T-helper 17 cell (primary cell): ENCODE results near the gene TTI1. TPM values are rescaled to one million over a fixed set of nuclear protein-coding genes. Genes with fewer than 3 reads are reported as not detected.

Experiments used
- ATAC-seq: fragments of 150-1000 bp; cut with Tn5 transposase; 2 replicates; pipeline ENCODE4 v1.10.0; 2021; ENCODE audit warnings: mild to moderate bottlenecking, moderate library complexity
- DNase-seq, 3 donors: peaks; one replicate each; pipeline versions ENCODE4 v3.0.0 to v3.0.0-alpha.2; 2020 to 2021
- H3K9me3 ChIP-seq: one replicate; pipeline ENCODE4 v1.7.0; 2013; ENCODE audit warnings: low read length, mild to moderate bottlenecking; ENCODE audit not compliant: control insufficient read depth, poor library complexity, severe bottlenecking
- H3K27ac Mint-ChIP-seq: one replicate; pipeline ENCODE4 v1.8.0; 2022; ENCODE audit warnings: mild to moderate bottlenecking, moderate library complexity, mixed read lengths
- H3K27me3 Mint-ChIP-seq: one replicate; pipeline ENCODE4 v1.8.0; 2022; ENCODE audit warnings: mixed read lengths
- H3K36me3 Mint-ChIP-seq: one replicate; pipeline ENCODE4 v1.8.0; 2022; ENCODE audit warnings: low read depth, mixed read lengths
- H3K4me1 Mint-ChIP-seq: one replicate; pipeline ENCODE4 v1.8.0; 2022; ENCODE audit warnings: mild to moderate bottlenecking, mixed read lengths
- H3K4me3 Mint-ChIP-seq: one replicate; pipeline ENCODE4 v1.8.0; 2022; ENCODE audit warnings: mild to moderate bottlenecking, moderate library complexity, mixed read lengths
- total RNA-seq, 4 donors: library from RNA in 2 of 4; stranded (reverse) in 2 of 4; gene quantifications; one replicate each; pipeline ENCODE4 v1.2.3 and lab custom pipeline; 2022 to 2026

The TTI1 gene
- total RNA-seq, 2 donors from 2014 or later = 15.5 to 16.0 TPM

DNA sequence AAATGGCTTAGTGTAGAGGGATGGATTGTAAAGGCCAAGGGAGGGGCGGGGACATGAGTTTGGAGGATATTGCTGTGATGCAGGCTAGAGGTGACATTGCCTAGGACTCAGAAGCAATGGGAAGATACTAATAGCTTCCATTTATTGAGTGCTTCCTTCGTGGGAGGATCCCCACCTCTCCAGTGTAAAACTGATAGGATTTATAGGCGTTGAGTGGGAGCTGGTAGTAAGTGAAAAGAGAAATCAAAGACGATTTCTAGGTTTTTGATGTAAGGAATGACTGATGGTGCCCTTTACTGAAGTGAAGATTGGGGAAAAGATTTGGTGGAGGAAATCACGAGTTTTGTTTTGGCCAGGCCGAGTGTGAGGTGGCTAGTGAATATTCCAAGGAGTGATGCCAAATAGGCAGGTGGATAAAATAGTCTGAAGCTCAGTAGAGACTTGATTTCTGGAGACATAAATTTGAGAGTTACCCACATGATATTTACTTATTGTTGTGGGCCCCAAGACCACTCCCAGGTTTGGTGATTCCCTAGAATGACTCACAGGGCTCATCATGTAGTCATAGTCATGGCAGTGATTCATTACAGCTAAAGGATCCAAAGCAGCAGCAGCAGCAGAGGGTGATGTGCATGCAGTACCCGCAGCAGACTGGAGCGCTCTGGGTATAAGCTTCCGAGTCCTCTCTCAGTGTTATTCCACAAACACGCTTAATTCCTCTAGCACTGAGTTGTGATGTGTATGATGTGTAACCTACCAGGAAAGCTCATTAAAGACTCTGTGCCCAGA is 10.4 kb upstream of the TTI1 start:
- Mint-ChIP-seq H3K4me3 (no peak overlapping the region), H3K27me3 (no peaks in the 10 kb centered on the region), H3K36me3 (peaks cover 11% of the 10 kb centered on the region), H3K27ac (peak overlapping the region; percentile 80), H3K4me1 (peaks cover 23% of the 10 kb centered on the region)
- ATAC-seq (no peak), DNase-seq (no peak)
- H3K9me3 ChIP-seq = no peaks in the 10 kb centered on the region

DNA sequence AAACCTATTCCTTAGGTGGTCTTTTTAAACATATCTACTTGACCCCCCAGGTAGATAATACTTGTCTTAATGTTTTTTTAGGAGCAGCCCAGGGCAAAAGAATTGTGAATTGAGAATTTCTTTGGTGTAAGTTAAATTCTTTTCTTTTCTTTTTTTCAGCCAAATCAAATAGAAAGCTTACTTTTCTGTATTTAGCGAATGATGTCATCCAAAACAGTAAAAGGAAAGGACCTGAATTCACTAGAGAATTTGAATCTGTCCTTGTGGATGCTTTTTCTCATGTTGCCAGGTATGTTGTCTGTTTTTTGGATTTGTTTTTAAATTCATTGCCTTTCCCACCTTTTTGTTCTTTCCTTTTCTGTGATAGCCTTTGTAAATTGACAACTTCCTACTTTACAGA is 7.0 kb upstream of the TTI1 start:
- Mint-ChIP-seq H3K36me3 (peaks cover 9% of the 10 kb centered on the region), H3K4me1 (peaks cover 21% of the 10 kb centered on the region), H3K27me3 (no peaks in the 10 kb centered on the region), H3K4me3 (no peak overlapping the region), H3K27ac (no peak overlapping the region)
- ATAC-seq (no peak), DNase-seq (no peak)
- no peaks in the 10 kb centered on the region for H3K9me3 ChIP-seq

GRCh38 chr20:38036366-38036765 is 3.1 kb upstream of the TTI1 start:
- ATAC-seq (no peak), DNase-seq (no peak)
- no peaks in the 10 kb centered on the region for H3K27me3 Mint-ChIP-seq
- no peaks in the 10 kb centered on the region for H3K9me3 ChIP-seq
- H3K4me3 Mint-ChIP-seq = no peak overlapping the region
- peaks cover 32% of the 10 kb centered on the region for H3K4me1 Mint-ChIP-seq
- peak overlapping the region; percentile 98 for H3K27ac Mint-ChIP-seq
- H3K36me3 Mint-ChIP-seq = peaks cover 2% of the 10 kb centered on the region

DNA sequence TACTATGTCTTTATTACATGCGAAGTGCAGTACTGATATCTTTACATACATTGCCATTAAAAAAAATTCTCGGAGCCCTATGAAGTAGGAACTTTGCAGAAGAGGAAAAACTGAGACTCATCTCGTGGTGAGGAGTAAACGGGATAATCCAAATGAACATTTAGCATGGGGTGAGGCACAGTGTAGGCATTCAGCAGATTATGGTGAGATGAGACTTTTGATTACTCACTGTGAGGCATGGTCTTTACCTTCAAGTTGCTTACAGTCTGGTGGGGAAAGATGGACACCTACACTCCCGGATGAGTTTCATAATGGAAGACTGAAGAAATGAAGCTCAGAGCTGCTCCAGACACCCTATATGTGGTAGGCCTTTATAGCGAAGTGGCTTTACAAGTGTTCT is 1.7 kb upstream of the TTI1 start:
- peak overlapping the region; percentile 92 for H3K4me3 Mint-ChIP-seq
- no peak for DNase-seq
- ATAC-seq = no peak
- H3K36me3 Mint-ChIP-seq = peaks cover 6% of the 10 kb centered on the region
- no peaks in the 10 kb centered on the region for H3K27me3 Mint-ChIP-seq
- peak overlapping the region; percentile 98 for H3K27ac Mint-ChIP-seq
- no peaks in the 10 kb centered on the region for H3K9me3 ChIP-seq
- H3K4me1 Mint-ChIP-seq = peaks cover 42% of the 10 kb centered on the region

- ATAC-seq (peak; percentile 11), DNase-seq (no peak)
- H3K27ac Mint-ChIP-seq = peak overlapping the region; percentile 98
- H3K36me3 Mint-ChIP-seq = peaks cover 6% of the 10 kb centered on the region
- no peaks in the 10 kb centered on the region for H3K27me3 Mint-ChIP-seq
- no peaks in the 10 kb centered on the region for H3K9me3 ChIP-seq
- H3K4me1 Mint-ChIP-seq = peaks cover 45% of the 10 kb centered on the region
- peak overlapping the region; percentile 92 for H3K4me3 Mint-ChIP-seq
These were observed 923 bp upstream of the TTI1 start for GRCh38 chr20:38034108-38034649.

GRCh38 chr20:38032585-38033329 is 499 bp downstream of the TTI1 start:
- no peaks in the 10 kb centered on the region for H3K9me3 ChIP-seq
- H3K27ac Mint-ChIP-seq = peak overlapping the region; percentile 98
- H3K4me1 Mint-ChIP-seq = peaks cover 58% of the 10 kb centered on the region
- H3K4me3 Mint-ChIP-seq = peak overlapping the region; percentile 92
- no peaks in the 10 kb centered on the region for H3K27me3 Mint-ChIP-seq
- H3K36me3 Mint-ChIP-seq = peaks cover 7% of the 10 kb centered on the region
- DNase-seq (no peak), ATAC-seq (peak; percentile 58)

GRCh38 chr20:38031957-38032356 is 1.3 kb downstream of the TTI1 start:
- Mint-ChIP-seq H3K4me1 (peaks cover 53% of the 10 kb centered on the region), H3K27ac (peak overlapping the region; percentile 83), H3K27me3 (no peaks in the 10 kb centered on the region), H3K4me3 (peak overlapping the region; percentile 92), H3K36me3 (peaks cover 6% of the 10 kb centered on the region)
- no peaks in the 10 kb centered on the region for H3K9me3 ChIP-seq
- ATAC-seq = no peak
- no peak for DNase-seq

DNA sequence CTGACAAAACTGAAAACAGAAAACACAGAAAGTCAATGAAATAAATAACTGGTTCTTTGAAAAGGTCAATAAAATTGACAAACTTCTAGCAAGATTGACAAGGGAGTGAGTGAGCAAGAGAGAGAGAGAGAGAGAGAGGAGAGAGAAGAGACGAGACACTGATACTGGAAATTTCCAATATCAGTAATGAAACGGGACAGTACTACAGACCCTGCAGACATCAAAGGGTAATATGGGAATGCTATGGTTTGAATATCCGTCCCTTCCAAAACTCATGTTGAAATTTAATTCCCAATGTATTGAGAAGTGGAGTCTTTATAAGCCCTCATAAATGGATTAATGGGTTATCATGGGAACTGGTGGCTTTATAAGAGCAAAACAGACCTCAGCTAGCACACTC is 3.8 kb downstream of the TTI1 start:
- Mint-ChIP-seq H3K27ac (no peak overlapping the region), H3K36me3 (peaks cover 10% of the 10 kb centered on the region), H3K4me1 (peaks cover 49% of the 10 kb centered on the region), H3K4me3 (no peak overlapping the region), H3K27me3 (no peaks in the 10 kb centered on the region)
- ATAC-seq = no peak
- no peak for DNase-seq
- H3K9me3 ChIP-seq = no peaks in the 10 kb centered on the region

DNA sequence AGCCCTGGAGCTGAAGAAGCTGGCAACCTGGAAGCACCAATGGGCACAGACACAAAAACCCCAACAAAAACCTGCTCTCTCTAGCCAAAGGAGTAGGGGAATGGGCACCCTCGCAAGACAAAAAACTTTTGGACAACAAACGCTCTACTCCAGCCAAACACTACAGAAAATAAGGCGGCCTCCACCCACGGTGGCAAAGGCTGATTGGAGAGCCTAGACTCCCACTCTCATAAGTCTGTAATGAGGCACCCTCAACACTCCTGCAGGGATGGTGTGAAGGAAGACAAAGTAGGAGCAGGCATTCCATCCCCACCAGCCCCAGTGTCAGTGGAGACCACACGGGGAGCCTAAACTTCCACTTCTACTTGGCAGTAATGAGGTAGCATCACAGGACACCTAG is 8.8 kb downstream of the TTI1 start:
- Mint-ChIP-seq H3K27ac (peak overlapping the region; percentile 39), H3K36me3 (peaks cover 8% of the 10 kb centered on the region), H3K27me3 (no peaks in the 10 kb centered on the region), H3K4me1 (peaks cover 34% of the 10 kb centered on the region), H3K4me3 (no peak overlapping the region)
- no peaks in the 10 kb centered on the region for H3K9me3 ChIP-seq
- ATAC-seq (no peak), DNase-seq (no peak)

DNA sequence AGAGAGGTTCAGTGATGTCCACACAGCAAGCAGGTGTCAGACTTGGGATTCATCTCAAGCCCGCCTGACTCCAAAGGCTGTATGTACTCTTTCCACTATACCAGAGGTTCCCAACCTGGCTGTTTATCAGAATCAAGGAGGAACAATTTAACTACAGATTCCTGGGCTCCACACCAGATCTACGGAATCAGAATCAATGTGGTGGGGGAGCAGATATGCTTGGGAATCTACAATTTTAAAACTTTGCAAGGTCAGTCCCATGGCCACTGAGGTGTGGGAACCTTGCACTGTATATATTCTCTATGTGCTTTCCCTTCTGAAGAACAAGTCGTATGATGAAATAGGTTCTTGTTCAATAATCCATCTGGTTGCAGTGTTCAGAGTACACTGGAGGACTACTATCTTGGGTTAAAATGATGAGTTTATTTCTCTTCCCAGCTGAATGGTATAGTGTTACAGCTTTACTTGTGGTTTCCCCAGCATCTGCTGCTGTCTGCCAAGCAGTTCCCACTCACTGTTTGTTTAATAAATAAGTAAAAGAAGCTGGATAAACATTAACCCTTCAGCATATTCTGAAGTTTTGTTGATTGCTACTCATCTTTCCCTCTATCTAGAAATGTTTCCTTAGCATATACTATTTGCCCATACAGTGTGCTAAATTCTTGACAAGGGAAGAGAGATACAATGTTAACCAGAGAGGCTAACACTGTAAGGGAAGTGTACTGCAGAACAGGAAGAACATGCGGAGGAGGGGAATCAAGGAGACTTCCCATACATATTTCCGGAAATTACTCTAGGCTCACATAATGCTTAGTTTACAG is 9.9 kb downstream of the TTI1 start:
- Mint-ChIP-seq H3K36me3 (peaks cover 10% of the 10 kb centered on the region), H3K4me3 (no peak overlapping the region), H3K4me1 (peaks cover 23% of the 10 kb centered on the region), H3K27me3 (no peaks in the 10 kb centered on the region), H3K27ac (no peak overlapping the region)
- no peak for ATAC-seq
- peaks cover 4% of the 10 kb centered on the region for H3K9me3 ChIP-seq
- DNase-seq = no peak

- H3K36me3 Mint-ChIP-seq = peaks cover 16% of the 10 kb centered on the region
These were observed 12.0 kb downstream of the TTI1 start for GRCh38 chr20:38021087-38021772.

GRCh38 chr20:38018385-38018784 is 14.9 kb downstream of the TTI1 start:
- Mint-ChIP-seq H3K27ac (no peak overlapping the region), H3K4me3 (no peak overlapping the region), H3K27me3 (no peaks in the 10 kb centered on the region), H3K36me3 (peaks cover 17% of the 10 kb centered on the region), H3K4me1 (peaks cover 12% of the 10 kb centered on the region)
- H3K9me3 ChIP-seq = peaks cover 9% of the 10 kb centered on the region
- ATAC-seq (no peak), DNase-seq (no peak)

More at GRCh38 chr20:38021087-38021772, 12.0 kb downstream of the TTI1 start:
- peaks cover 9% of the 10 kb centered on the region for H3K9me3 ChIP-seq
- H3K27ac Mint-ChIP-seq = no peak overlapping the region
- H3K4me3 Mint-ChIP-seq = no peak overlapping the region
- no peak for ATAC-seq
- peaks cover 15% of the 10 kb centered on the region for H3K4me1 Mint-ChIP-seq
- H3K27me3 Mint-ChIP-seq = no peaks in the 10 kb centered on the region
- DNase-seq = no peak
